NCI-H1105 (cell line): ENCODE results near the gene TMEM132D.
"Not testable (repeated sequence)": the region's sequence is repeated elsewhere in the genome, so short reads cannot be mapped to it uniquely, and the experiment has no call there.

Experiments
- DNase-seq: peaks from one replicate; lab custom pipeline; 2025; lab: John Stamatoyannopoulos, UW

The TMEM132D gene

DNA sequence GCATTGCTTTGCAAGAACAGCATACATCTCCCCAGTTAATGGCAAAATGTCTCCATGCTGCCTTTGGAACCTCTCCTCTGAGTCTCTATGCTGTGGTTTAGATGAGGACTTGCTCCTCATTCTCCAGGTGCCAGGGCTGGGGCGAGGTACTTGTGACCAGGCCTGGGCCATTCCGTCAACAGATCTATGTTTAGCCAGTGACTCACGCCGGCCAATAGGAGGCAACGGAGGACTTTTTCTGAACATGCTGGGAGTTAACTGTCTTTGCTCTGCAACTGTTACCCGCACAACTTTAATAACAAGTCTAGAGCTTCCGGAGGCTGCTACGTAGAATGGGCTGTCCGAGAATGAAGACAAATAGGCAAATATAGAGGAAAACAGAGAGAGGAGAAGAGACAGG, 836.3 kb downstream of the TMEM132D start:
- DNase-seq: no peak

DNA sequence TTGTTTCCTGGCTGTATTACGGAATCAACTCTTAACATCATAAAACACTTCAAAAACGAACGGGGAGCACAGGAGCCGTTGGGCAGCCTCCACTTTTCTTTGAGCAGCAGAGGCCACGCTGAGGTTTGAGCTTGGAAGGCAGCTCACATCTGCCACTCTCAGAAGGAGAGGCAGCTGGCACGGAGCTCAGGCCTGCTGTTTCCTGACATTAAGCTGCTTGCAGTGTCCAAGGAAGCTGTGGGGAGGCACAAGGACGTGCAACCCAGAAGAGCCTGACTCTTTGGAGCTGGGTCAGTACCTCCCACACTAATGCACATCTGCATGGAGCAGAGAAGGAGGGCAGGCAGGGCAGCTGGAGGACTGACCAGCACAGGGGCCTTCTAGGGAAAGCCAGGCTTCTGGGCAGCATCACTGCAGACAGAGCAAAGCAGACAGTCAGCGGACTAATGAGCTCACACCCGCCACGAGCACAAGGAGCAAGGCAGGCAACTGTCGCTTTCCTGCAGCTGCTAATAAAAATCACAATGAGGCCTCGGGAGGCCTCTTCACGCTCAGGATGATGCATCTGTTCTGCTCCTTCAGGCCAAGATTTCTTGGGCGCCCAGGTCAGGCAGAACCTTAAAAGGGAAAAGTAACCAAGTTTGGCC, 839.5 kb downstream of the TMEM132D start:
- no peak for DNase-seq

DNA sequence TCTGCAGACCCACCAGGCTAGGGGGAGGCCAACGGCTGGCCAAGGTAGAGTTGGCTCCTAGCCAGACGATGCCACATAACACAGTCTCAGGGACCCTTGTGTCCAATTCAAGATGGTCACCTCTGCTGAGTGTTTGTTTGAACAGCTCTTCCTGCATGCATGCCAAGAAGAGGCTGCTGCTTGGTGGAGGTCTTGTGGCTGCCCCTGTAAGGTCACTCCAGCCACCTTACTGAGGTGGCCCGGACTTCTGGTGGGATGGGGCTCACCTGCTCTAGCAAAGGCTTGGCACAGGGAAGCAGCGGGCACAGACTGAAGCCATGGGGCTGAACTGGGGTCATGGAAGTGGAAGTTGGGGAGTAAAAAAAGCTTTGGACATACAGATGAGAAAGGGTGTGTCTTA, 840.2 kb downstream of the TMEM132D start:
- no peak for DNase-seq

DNA sequence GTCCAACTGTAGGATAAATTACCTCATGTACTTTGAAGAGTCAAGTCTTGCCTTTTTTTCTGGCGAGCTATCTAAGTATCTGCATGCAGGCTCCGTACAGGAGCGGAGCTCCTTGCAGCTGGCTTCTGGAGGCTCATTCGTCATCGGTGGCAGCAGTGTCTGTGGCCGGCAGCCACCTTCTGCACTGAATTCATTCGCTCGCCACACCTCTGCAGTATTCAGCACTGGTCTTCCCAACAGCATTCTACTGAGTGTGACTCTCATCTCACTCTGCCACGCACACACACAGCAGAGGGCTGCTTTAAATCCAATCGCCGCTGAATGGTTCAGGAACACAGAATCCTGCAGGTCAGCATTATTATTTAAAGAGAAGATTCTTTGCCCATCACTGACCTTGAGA, 850.6 kb downstream of the TMEM132D start:
- DNase-seq: no peak

DNA sequence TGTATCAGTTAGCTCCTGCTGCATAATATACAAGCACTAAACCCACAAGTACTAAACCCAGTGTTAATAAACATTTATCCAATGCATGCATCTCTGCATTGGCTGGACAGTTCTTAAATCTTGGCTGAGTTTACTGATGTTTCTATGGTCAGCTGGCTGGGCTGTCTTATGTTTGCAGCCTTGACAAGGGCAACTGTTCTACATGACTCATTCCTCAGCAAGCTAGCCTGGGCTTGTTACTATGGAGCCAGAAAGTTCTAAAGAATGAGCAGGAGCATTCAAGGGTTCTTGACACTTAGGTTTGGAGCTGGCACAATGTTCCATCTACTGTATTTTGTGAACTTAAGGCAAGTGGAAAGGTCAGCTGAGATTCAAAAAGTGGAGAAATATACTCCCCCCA, 851.5 kb downstream of the TMEM132D start:
- DNase-seq: no peak

- DNase-seq: no peak
These were observed 853.9 kb downstream of the TMEM132D start for GRCh38 chr12:129049917-129050316.

DNA sequence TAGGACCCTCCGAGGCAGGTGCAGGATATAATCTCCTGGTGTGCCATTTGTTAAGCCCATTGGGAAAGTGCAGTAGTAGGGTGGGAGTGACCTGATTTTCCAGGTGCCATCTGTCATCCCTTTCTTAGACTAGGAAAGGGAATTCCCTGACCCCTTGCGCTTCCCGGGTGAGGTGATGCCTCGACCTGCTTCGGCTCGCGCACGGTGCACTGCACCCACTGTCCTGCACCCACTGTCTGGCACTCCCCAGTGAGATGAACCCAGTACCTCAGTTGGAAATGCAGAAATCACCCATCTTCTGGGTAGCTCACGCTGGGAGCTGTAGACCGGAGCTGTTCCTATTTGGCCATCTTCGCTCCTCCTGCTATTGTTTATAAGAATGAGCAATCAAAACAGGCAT, 860.5 kb downstream of the TMEM132D start:
- not testable (repeated sequence) for DNase-seq

- DNase-seq: no peak
These were observed 867.7 kb downstream of the TMEM132D start for GRCh38 chr12:129036135-129036534.

DNA sequence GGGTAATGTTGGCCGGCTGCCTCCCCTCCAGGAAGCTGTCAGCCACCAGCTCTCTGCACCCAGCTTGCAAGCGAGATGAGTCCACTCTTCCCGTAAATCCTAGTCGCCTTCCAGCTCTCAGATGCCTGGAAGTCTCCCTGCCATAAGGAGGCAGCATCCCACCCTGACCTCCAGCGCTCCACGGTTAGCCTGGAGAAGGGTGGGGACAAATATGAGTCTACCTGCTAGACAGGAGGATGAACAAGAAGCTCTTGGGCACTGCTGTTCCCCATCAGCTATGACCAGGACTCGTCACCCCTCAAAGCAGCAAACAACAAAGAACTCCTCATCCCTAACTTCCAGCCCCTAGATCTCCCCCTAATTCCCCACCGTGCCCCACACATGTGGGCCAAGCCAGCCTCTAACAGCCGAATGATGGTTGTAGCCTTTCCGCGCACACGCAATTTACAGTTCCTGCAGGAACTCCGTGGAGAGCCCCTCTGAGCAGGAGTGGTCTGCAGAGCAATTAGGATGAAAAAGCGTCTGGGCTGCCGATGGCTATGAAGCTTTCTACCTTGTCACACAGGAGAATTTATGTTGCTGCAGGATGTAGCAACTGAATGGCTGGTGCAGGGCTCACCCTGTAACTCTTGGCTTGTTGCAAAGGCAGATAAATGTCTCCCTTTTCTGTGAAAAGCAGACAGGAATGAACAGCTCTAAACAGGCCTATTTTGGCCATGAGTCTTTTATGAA, 869.1 kb downstream of the TMEM132D start:
- no peak for DNase-seq

DNA sequence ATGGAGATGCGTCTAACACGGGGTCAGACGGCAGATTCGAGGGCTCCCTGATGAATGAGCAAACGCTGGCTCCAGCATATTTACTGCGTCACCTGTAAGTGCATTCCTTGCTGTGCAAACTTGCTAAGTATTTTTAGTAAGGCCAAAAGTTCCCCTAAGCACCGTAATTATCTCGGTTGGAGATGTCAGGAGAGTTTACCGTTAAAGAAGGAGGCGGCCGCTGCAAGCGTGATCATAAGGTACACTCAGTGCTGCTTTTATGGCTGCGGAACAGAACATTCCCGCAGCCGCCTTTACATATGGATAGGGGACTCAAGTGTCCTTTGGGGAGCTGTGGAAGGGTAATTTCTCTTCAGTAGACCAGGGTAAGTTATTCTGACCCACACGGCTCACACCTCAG, 875.0 kb downstream of the TMEM132D start:
- DNase-seq: no peak

GRCh38 chr12:129025055-129025454, 878.8 kb downstream of the TMEM132D start:
- DNase-seq: no peak
